ENCODE results near the gene SLC22A14. TPM values are rescaled to one million over a fixed set of nuclear protein-coding genes. Genes with fewer than 3 reads are reported as not detected.

Gene SLC22A14
- total RNA-seq, 1 donor from 2014 or later, result not detected

GRCh38 chr3:38247366-38248035, 34.6 kb upstream of the SLC22A14 start:
- intact Hi-C loops (cut with DNase I), result loop anchor here (2.0 kb wide), 1 partner anchor 111 kb away; the partner anchor contains the start of gene ACAA1
- no peaks in the 10 kb centered on the region for H3K27me3 ChIP-seq
- peaks cover 24 to 70% of the 10 kb centered on the region in 2 donors for H3K36me3 ChIP-seq
- TF ChIP-seq, protein P1, sequence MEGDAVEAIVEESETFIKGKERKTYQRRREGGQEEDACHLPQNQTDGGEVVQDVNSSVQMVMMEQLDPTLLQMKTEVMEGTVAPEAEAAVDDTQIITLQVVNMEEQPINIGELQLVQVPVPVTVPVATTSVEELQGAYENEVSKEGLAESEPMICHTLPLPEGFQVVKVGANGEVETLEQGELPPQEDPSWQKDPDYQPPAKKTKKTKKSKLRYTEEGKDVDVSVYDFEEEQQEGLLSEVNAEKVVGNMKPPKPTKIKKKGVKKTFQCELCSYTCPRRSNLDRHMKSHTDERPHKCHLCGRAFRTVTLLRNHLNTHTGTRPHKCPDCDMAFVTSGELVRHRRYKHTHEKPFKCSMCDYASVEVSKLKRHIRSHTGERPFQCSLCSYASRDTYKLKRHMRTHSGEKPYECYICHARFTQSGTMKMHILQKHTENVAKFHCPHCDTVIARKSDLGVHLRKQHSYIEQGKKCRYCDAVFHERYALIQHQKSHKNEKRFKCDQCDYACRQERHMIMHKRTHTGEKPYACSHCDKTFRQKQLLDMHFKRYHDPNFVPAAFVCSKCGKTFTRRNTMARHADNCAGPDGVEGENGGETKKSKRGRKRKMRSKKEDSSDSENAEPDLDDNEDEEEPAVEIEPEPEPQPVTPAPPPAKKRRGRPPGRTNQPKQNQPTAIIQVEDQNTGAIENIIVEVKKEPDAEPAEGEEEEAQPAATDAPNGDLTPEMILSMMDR (IDR thresholded peaks at IDR 0.05), result peak in 1 of 3 experiments; percentile 6
- H3K4me3 ChIP-seq, result no peak overlapping the region
- H3K9me3 ChIP-seq, result no peaks in the 10 kb centered on the region
- H3K27ac ChIP-seq, result no peak overlapping the region
- DNase-seq (ENCODE audit: low spot score in 2 of 2), result no peak
- H3K4me1 ChIP-seq, result no peaks in the 10 kb centered on the region

GRCh38 chr3:38250198-38250597, 31.9 kb upstream of the SLC22A14 start:
- Histone ChIP-seq H3K4me1 (no peaks in the 10 kb centered on the region), H3K9me3 (no peaks in the 10 kb centered on the region), H3K4me3 (no peak overlapping the region), H3K27ac (no peak overlapping the region), H3K36me3 (peaks cover 40 to 89% of the 10 kb centered on the region in 2 donors), H3K27me3 (no peaks in the 10 kb centered on the region)
- intact Hi-C loops (cut with DNase I), result no loop called here
- TF ChIP-seq, protein P1 (IDR thresholded peaks at IDR 0.05), result no peak
- DNase-seq (ENCODE audit: low spot score in 2 of 2), result no peak

DNA sequence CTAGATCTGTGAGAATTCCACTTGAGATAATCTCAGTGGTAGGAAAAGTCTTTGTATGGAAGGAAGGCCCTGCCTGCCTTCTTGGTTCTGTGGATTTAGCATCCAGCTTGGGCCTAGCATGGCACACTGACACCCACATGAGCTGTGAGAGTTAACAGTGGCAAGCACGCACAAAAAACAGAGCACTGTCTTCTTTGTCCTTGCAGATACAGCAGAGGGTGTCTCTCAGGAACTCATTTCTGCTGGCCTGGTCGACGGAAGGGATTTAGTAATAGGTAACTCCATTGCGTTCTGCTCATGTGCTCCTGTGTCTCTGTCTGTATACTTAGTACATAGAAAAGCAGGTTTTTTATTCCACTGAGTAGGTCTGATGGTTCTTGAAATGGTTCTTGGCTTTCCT, 30.9 kb upstream of the SLC22A14 start:
- no peak for DNase-seq (ENCODE audit: low spot score in 2 of 2)
- H3K4me3 ChIP-seq, result no peak overlapping the region
- no peaks in the 10 kb centered on the region for H3K27me3 ChIP-seq
- intact Hi-C loops (cut with DNase I), result no loop called here
- H3K4me1 ChIP-seq, result no peaks in the 10 kb centered on the region
- TF ChIP-seq, protein P1 (IDR thresholded peaks at IDR 0.05), result no peak
- peaks cover 34 to 86% of the 10 kb centered on the region in 2 donors for H3K36me3 ChIP-seq
- no peak overlapping the region for H3K27ac ChIP-seq
- H3K9me3 ChIP-seq, result no peaks in the 10 kb centered on the region

DNA sequence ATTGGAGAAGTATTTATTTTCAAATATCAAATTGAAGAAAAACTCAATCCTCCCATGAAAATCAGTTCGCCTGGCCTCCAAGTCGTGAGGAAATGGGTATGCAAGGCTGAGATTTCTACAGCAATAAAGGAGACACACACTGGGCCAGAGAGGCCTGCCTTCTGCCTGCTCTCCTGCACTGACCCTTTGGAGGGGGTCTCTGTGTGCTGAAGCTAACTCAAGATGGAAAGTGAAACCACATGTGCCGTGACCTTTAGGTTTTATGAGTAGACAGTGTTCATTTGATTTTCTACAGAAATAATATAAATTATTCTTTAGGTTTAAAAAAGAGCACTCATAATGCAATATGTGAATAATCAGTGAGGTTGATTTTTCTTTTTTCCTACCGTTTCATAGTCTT, 28.4 kb upstream of the SLC22A14 start:
- no peak overlapping the region for H3K4me3 ChIP-seq
- TF ChIP-seq, protein P1 (IDR thresholded peaks at IDR 0.05), result no peak
- intact Hi-C loops (cut with DNase I), result no loop called here
- peaks cover 34 to 66% of the 10 kb centered on the region in 2 donors for H3K36me3 ChIP-seq
- no peak overlapping the region for H3K27ac ChIP-seq
- no peak for DNase-seq (ENCODE audit: low spot score in 2 of 2)
- H3K9me3 ChIP-seq, result no peaks in the 10 kb centered on the region
- no peaks in the 10 kb centered on the region for H3K4me1 ChIP-seq
- H3K27me3 ChIP-seq, result no peaks in the 10 kb centered on the region

GRCh38 chr3:38254872-38255271, 27.2 kb upstream of the SLC22A14 start:
- TF ChIP-seq, protein P1 (IDR thresholded peaks at IDR 0.05), result no peak
- intact Hi-C loops (cut with DNase I), result no loop called here
- Histone ChIP-seq H3K27ac (no peak overlapping the region), H3K27me3 (no peaks in the 10 kb centered on the region), H3K4me1 (no peaks in the 10 kb centered on the region), H3K9me3 (no peaks in the 10 kb centered on the region), H3K36me3 (peaks cover 34 to 55% of the 10 kb centered on the region in 2 donors), H3K4me3 (no peak overlapping the region)
- DNase-seq (ENCODE audit: low spot score in 2 of 2), result no peak

Data from ascending aorta (tissue), 2 donors.